PC-9 (cell line): ENCODE measurements around the gene KRABD2.

Experiments used
- BruUV-seq: library from RNA; stranded (reverse); fragments of 400-500 nt; replicated peaks from 2 replicates; lab custom pipeline; 2021; lab: Mats Ljungman, UMichigan
- CTCF ChIA-PET: fragments of 300-600 bp; sonication (Branson Sonifier 250); formaldehyde crosslinking; loops from one replicate; lab custom pipeline; 2022; ENCODE audit warnings: antibody characterized with exemption; lab: Charles Lee
- POLR2A ChIA-PET: fragments of 300-600 bp; sonication (Branson Sonifier 250); formaldehyde crosslinking; loops from one replicate; lab custom pipeline; 2022; ENCODE audit warnings: antibody characterized with exemption; ENCODE audit not compliant: unreplicated experiment; lab: Charles Lee
- DNase-seq, 2 experiments: peaks; one replicate each; pipeline versions ENCODE4 v3.0.0 to v3.0.0-alpha.2; 2015 to 2022; ENCODE audit warnings: mixed read lengths in 1 of 2
- H2AFZ ChIP-seq: fragments of 200-600 bp; sonication (generic); 2 replicates; pipeline ENCODE4 v1.8.1; 2017; ENCODE audit warnings: antibody characterized with exemption
- H3F3A ChIP-seq: fragments of 200-600 bp; sonication (generic); 2 replicates; pipeline ENCODE4 v1.8.1; 2017; ENCODE audit warnings: antibody characterized with exemption, mild to moderate bottlenecking, low read depth; ENCODE audit not compliant: insufficient read depth
- H3K27ac ChIP-seq: fragments of 200-600 bp; sonication (generic); 2 replicates; pipeline ENCODE4 v1.6.1; 2016; ENCODE audit warnings: mixed run types
- H3K27me3 ChIP-seq: fragments of 200-600 bp; sonication (generic); 2 replicates; pipeline ENCODE4 v1.6.1; 2016; ENCODE audit warnings: low read depth, mixed run types; ENCODE audit not compliant: insufficient read depth
- H3K36me3 ChIP-seq: fragments of 200-600 bp; sonication (generic); 2 replicates; pipeline ENCODE4 v1.6.1; 2016; ENCODE audit warnings: low read depth, mixed run types
- H3K4me1 ChIP-seq: fragments of 200-600 bp; sonication (generic); replicated peaks from 2 replicates; pipeline ENCODE4 v1.6.1; 2016; ENCODE audit warnings: mixed run types; ENCODE audit not compliant: insufficient read depth
- H3K4me2 ChIP-seq: fragments of 200-600 bp; sonication (generic); 2 replicates; pipeline ENCODE4 v1.6.1; 2017; ENCODE audit warnings: mixed run types
- H3K4me3 ChIP-seq: fragments of 200-600 bp; sonication (generic); 2 replicates; pipeline ENCODE4 v1.6.1; 2016; ENCODE audit warnings: mixed run types
- H3K79me2 ChIP-seq: fragments of 200-600 bp; sonication (generic); 2 replicates; pipeline ENCODE4 v1.6.1; 2017; ENCODE audit warnings: low read depth, mixed run types
- H3K9me2 ChIP-seq: fragments of 200-600 bp; sonication (generic); 2 replicates; pipeline ENCODE4 v1.8.1; 2017; ENCODE audit warnings: mild to moderate bottlenecking; ENCODE audit not compliant: insufficient read depth
- H3K9me3 ChIP-seq: fragments of 200-600 bp; sonication (generic); 2 replicates; pipeline ENCODE4 v1.8.1; 2016; ENCODE audit warnings: low read depth; ENCODE audit not compliant: insufficient read depth
- H4K20me1 ChIP-seq: fragments of 200-600 bp; sonication (generic); 2 replicates; pipeline ENCODE4 v1.8.1; 2017; ENCODE audit not compliant: insufficient read depth
- EZH2 ChIP-seq: fragments of 200-600 bp; sonication (generic); IDR thresholded peaks from 2 replicates; pipeline ENCODE4 v1.8.0; 2017; ENCODE audit warnings: antibody characterized with exemption, low read depth
- intact Hi-C: fragments of 100-400 bp; cut with micrococcal nuclease; formaldehyde crosslinking; loops from one replicate; pipeline ENCODE4 v1.10.0; 2022; ENCODE audit not compliant: unreplicated experiment
- TF ChIP-seq, protein P1 (sequence below): fragments of 200-600 bp; sonication (generic); conservative IDR thresholded peaks from 2 replicates; pipeline ENCODE4 v1.6.1; 2017; ENCODE audit warnings: mixed run types, antibody characterized with exemption, mild to moderate bottlenecking, moderate library complexity

The KRABD2 gene

DNA sequence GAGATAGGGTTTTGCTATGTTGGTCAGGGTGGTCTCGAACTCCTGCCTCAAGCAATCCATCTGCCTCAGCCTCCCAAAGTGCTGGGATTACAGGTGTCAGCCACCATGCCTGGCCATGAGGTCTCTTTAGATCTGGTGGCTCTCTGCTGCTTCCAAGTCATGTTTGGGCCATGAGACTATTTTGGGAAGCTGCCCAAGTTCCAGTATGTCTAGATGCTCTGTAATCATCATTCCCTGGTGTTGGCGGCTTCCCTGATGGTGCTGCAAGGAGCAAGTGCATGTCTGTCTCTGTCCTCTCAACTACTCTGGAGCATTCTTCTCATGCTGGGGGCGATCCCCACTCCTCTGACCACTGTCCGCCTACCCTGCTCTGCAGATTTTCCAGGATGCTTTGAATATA, 43.2 kb downstream of the KRABD2 start:
- H3K79me2 ChIP-seq: no peaks in the 10 kb centered on the region
- H3K4me2 ChIP-seq: no peak overlapping the region
- ChIA-PET CTCF (no interaction called here), POLR2A (interaction anchor here (0.6 kb wide), 1 partner anchor 24 kb away, joined by 10 read pairs; no protein-coding TSS in a partner anchor)
- DNase-seq: no peak
- intact Hi-C loops: no loop called here
- H3K9me3 ChIP-seq: no peaks in the 10 kb centered on the region
- no peaks in the 10 kb centered on the region for H3K4me1 ChIP-seq
- no peaks in the 10 kb centered on the region for H3K36me3 ChIP-seq
- no peaks in the 10 kb centered on the region for H4K20me1 ChIP-seq
- no peak overlapping the region for H3K4me3 ChIP-seq
- no peak overlapping the region for H2AFZ ChIP-seq
- BruUV-seq: no TSS peak
- H3K27ac ChIP-seq: no peak overlapping the region
- no peak for TF ChIP-seq EZH2
- H3K27me3 ChIP-seq: no peaks in the 10 kb centered on the region
- H3K9me2 ChIP-seq: no peaks in the 10 kb centered on the region
- no peaks in the 10 kb centered on the region for H3F3A ChIP-seq

DNA sequence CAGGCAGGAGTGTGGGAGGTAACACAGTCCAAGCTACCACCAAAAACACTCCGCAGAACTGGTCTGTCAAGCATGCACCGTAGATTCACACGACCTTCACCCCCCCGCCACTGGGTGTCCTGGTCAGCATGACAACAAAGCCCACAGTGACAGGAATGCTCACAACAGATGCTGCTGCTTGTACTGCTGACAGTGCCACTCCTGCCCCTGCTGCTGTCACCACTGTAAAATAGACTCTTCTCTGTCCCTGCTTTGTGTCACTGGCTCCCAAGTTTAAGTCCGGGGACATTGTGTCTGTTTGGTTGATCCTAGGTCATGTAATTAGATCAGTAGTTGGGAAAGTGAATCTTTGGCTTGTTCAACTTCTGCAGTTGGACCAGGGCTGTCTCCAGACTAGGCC, 43.8 kb downstream of the KRABD2 start:
- no peaks in the 10 kb centered on the region for H3K27me3 ChIP-seq
- intact Hi-C loops: no loop called here
- no peak overlapping the region for H3K4me3 ChIP-seq
- H3K4me2 ChIP-seq: no peak overlapping the region
- no TSS peak for BruUV-seq
- H3K4me1 ChIP-seq: no peaks in the 10 kb centered on the region
- H3K36me3 ChIP-seq: no peaks in the 10 kb centered on the region
- H2AFZ ChIP-seq: no peak overlapping the region
- H4K20me1 ChIP-seq: no peaks in the 10 kb centered on the region
- no peaks in the 10 kb centered on the region for H3K9me3 ChIP-seq
- POLR2A ChIA-PET: interaction anchor here (0.6 kb wide), 1 partner anchor 25 kb away, joined by 10 read pairs; no protein-coding TSS in a partner anchor
- no peaks in the 10 kb centered on the region for H3F3A ChIP-seq
- CTCF ChIA-PET: no interaction called here
- TF ChIP-seq EZH2: no peak
- TF ChIP-seq, protein P1, sequence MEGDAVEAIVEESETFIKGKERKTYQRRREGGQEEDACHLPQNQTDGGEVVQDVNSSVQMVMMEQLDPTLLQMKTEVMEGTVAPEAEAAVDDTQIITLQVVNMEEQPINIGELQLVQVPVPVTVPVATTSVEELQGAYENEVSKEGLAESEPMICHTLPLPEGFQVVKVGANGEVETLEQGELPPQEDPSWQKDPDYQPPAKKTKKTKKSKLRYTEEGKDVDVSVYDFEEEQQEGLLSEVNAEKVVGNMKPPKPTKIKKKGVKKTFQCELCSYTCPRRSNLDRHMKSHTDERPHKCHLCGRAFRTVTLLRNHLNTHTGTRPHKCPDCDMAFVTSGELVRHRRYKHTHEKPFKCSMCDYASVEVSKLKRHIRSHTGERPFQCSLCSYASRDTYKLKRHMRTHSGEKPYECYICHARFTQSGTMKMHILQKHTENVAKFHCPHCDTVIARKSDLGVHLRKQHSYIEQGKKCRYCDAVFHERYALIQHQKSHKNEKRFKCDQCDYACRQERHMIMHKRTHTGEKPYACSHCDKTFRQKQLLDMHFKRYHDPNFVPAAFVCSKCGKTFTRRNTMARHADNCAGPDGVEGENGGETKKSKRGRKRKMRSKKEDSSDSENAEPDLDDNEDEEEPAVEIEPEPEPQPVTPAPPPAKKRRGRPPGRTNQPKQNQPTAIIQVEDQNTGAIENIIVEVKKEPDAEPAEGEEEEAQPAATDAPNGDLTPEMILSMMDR: no peak
- H3K9me2 ChIP-seq: no peaks in the 10 kb centered on the region
- H3K27ac ChIP-seq: no peak overlapping the region
- no peaks in the 10 kb centered on the region for H3K79me2 ChIP-seq
- no peak for DNase-seq

DNA sequence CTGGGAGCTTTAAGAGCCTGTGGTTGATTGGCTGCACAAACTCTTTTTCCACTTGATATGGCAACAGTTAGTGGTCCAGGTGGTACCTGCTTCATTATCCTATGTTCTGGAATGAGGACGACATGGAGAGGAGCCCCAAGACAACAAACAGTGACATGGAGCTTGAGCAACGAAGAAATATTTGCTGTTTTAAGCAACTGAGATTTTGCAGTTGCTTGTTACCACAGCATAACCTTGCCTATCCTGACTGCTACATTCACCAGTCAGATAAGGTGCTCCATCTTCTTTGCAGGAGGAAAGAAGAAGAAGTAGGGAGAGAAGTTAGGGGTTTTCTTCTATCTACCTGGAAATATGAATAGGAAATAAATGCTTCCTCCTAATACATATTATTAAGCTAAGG, 44.4 kb downstream of the KRABD2 start:
- CTCF ChIA-PET: interaction anchor here (0.5 kb wide), 1 partner anchor 110 kb away, joined by 3 read pairs; no protein-coding TSS in a partner anchor
- Histone ChIP-seq H3K4me2 (no peak overlapping the region), H3K9me2 (no peaks in the 10 kb centered on the region), H3K4me3 (no peak overlapping the region), H3K27me3 (no peaks in the 10 kb centered on the region), H2AFZ (no peak overlapping the region), H3K4me1 (no peaks in the 10 kb centered on the region), H3K36me3 (no peaks in the 10 kb centered on the region), H3K27ac (no peak overlapping the region), H4K20me1 (no peaks in the 10 kb centered on the region), H3K9me3 (no peaks in the 10 kb centered on the region), H3F3A (no peaks in the 10 kb centered on the region), H3K79me2 (no peaks in the 10 kb centered on the region)
- TF ChIP-seq, protein P1: no peak
- no peak for TF ChIP-seq EZH2
- intact Hi-C loops: no loop called here
- POLR2A ChIA-PET: no interaction called here
- no peak for DNase-seq
- no TSS peak for BruUV-seq

DNA sequence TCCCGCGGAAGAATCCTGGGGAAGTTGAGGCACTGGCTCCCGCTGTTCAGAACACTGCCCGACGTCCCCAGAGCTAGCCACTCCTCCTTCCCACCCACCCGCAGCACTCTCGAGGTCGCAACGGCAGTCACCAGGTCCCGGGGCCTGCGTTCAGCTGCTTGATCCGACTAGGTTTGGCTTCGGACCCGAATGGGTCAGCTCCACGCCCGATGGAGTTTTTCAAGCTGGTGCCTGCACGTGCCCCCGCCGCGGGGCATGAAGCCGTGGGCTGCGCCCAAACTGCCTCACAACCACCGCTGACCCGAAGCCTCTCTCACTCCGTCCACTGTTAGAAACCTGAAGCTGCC, 49.2 kb downstream of the KRABD2 start:
- no peaks in the 10 kb centered on the region for H4K20me1 ChIP-seq
- H3K4me2 ChIP-seq: no peak overlapping the region
- ChIA-PET POLR2A (no interaction called here), CTCF (no interaction called here)
- intact Hi-C loops: no loop called here
- H3K9me2 ChIP-seq: no peaks in the 10 kb centered on the region
- H3F3A ChIP-seq: no peaks in the 10 kb centered on the region
- TF ChIP-seq, protein P1: no peak
- TF ChIP-seq EZH2: no peak
- no TSS peak for BruUV-seq
- no peaks in the 10 kb centered on the region for H3K36me3 ChIP-seq
- H3K4me1 ChIP-seq: no peaks in the 10 kb centered on the region
- no peaks in the 10 kb centered on the region for H3K27me3 ChIP-seq
- H3K4me3 ChIP-seq: no peak overlapping the region
- H3K9me3 ChIP-seq: no peaks in the 10 kb centered on the region
- no peak overlapping the region for H3K27ac ChIP-seq
- H2AFZ ChIP-seq: no peak overlapping the region
- no peaks in the 10 kb centered on the region for H3K79me2 ChIP-seq
- DNase-seq: no peak
